Liver (tissue), 9 donors: ENCODE measurements around the gene FRS2. TPM values are rescaled to one million over a fixed set of nuclear protein-coding genes. Genes with fewer than 3 reads are reported as not detected.

ENCODE experiments used
- DNase-seq: peaks from one replicate; pipeline ENCODE4 v3.0.0-alpha.2; 2017; ENCODE audit warnings: low spot score
- H3K27ac ChIP-seq, 2 donors: one replicate each; pipeline ENCODE4 v1.7.0; 2013; ENCODE audit warnings: inconsistent platforms in 2 of 2, low read length in 2 of 2, control low read depth in 1 of 2, low read depth in 1 of 2, mild to moderate bottlenecking in 1 of 2
- H3K27me3 ChIP-seq, 4 donors: one replicate each; pipeline versions ENCODE4 v1.6.1 to v1.7.0; 2013; ENCODE audit warnings: low read length in 3 of 4, inconsistent platforms in 1 of 4, mild to moderate bottlenecking in 1 of 4, moderate library complexity in 1 of 4; ENCODE audit not compliant: control insufficient read depth in 4 of 4, insufficient read depth in 4 of 4
- H3K36me3 ChIP-seq, 4 donors: one replicate each; pipeline versions ENCODE4 v1.6.1 to v1.7.0; 2013; ENCODE audit warnings: low read length in 3 of 4, mild to moderate bottlenecking in 3 of 4, low read depth in 1 of 4, moderate library complexity in 1 of 4; ENCODE audit not compliant: control insufficient read depth in 4 of 4, insufficient read depth in 3 of 4
- H3K4me1 ChIP-seq, 4 donors: one replicate each; pipeline versions ENCODE4 v1.6.1 to v1.7.0; 2013; ENCODE audit warnings: low read length in 3 of 4, mild to moderate bottlenecking in 3 of 4, moderate library complexity in 1 of 4; ENCODE audit not compliant: control insufficient read depth in 4 of 4, insufficient read depth in 4 of 4
- H3K4me3 ChIP-seq, 3 donors: one replicate each; pipeline versions ENCODE4 v1.6.1 to v1.7.0; 2013; ENCODE audit warnings: low read length in 3 of 3, control low read depth in 1 of 3, low read depth in 1 of 3, mild to moderate bottlenecking in 1 of 3
- H3K9ac ChIP-seq, 2 donors: one replicate each; pipeline ENCODE4 v1.7.0; 2013; ENCODE audit warnings: low read length in 2 of 2, mild to moderate bottlenecking in 2 of 2, moderate library complexity in 2 of 2, control low read depth in 1 of 2, low read depth in 1 of 2
- H3K9me3 ChIP-seq, 4 donors: one replicate each; pipeline versions ENCODE4 v1.6.1 to v1.7.0; 2013; ENCODE audit warnings: low read length in 3 of 4; ENCODE audit not compliant: control insufficient read depth in 4 of 4
- CTCF ChIP-seq: fragments of 150-350 bp; IDR thresholded peaks from 2 replicates; pipeline ENCODE4 v1.5.1; 2017; ENCODE audit warnings: improper control_type of control experiment, low read depth, low read length; ENCODE audit not compliant: missing input control
- EGR1 ChIP-seq, 2 donors: IDR thresholded peaks; 2 replicates each; pipeline ENCODE4 v1.6.1; 2016 to 2018; ENCODE audit warnings: antibody characterized with exemption in 2 of 2, low read depth in 2 of 2
- FOXA1 ChIP-seq: IDR thresholded peaks from 2 replicates; pipeline ENCODE4 v1.6.1; 2016; ENCODE audit warnings: antibody characterized with exemption
- FOXA2 ChIP-seq: IDR thresholded peaks from 2 replicates; pipeline ENCODE4 v1.6.1; 2016; ENCODE audit warnings: antibody characterized with exemption
- HNF4A ChIP-seq, 2 donors: conservative IDR thresholded peaks; 2 replicates each; pipeline ENCODE4 v1.6.1; 2016; ENCODE audit warnings: antibody characterized with exemption in 2 of 2, mild to moderate bottlenecking in 2 of 2
- JUND ChIP-seq, 2 donors: IDR thresholded peaks; 2 replicates each; pipeline ENCODE4 v1.6.1; 2016; ENCODE audit warnings: antibody characterized with exemption in 2 of 2
- NR2F2 ChIP-seq: IDR thresholded peaks from 2 replicates; pipeline ENCODE4 v1.6.1; 2016; ENCODE audit warnings: antibody characterized with exemption
- RAD21 ChIP-seq, 2 donors: IDR thresholded peaks; 2 replicates each; pipeline ENCODE4 v1.6.1; 2016; ENCODE audit warnings: antibody characterized with exemption in 2 of 2, mild to moderate bottlenecking in 2 of 2
- RXRA ChIP-seq, 2 donors: IDR thresholded peaks; 2 replicates each; pipeline ENCODE4 v1.6.1; 2017 to 2018; ENCODE audit warnings: antibody characterized with exemption in 2 of 2, mild to moderate bottlenecking in 1 of 2
- SP1 ChIP-seq: IDR thresholded peaks from 2 replicates; pipeline ENCODE4 v1.6.1; 2018; ENCODE audit warnings: antibody characterized with exemption, mild to moderate bottlenecking
- TAF1 ChIP-seq: conservative IDR thresholded peaks from 2 replicates; pipeline ENCODE4 v1.6.1; 2016; ENCODE audit warnings: antibody characterized with exemption, mild to moderate bottlenecking
- YY1 ChIP-seq: IDR thresholded peaks from 2 replicates; pipeline ENCODE4 v1.6.1; 2016; ENCODE audit warnings: antibody characterized with exemption, mild to moderate bottlenecking
- ZBTB33 ChIP-seq: IDR thresholded peaks from 2 replicates; pipeline ENCODE4 v1.6.1; 2016; ENCODE audit warnings: antibody characterized with exemption
- WGBS: extraction: QIAGEN DNeasy Blood & Tissue Kit; methylation state at CpG from one replicate; pipeline ENCODE4 v1.1.7; 2013; 5-methylcytosine and 5-hydroxymethylcytosine counted together
- polyA plus RNA-seq, 2 donors: library from polyadenylated mRNA; stranded (reverse) in 1 of 2; unstranded in 1 of 2; fragments of 200-250 nt in 1 of 2; fragments of >200 nt in 1 of 2; fragmentation: Nextera tagmentation in 1 of 2; extraction: Ambion mirVana in 1 of 2; gene quantifications; one replicate each; pipeline versions ENCODE4 v1.2.1 to v1.2.3, GENCODE V29; 2013 to 2015
- total RNA-seq, 2 donors: library from RNA; depleted of rRNA; stranded (reverse); fragments of >200 nt; gene quantifications; one replicate each; pipeline ENCODE4 v1.2.3, GENCODE V29; 2014
- TF ChIP-seq, protein P1 (sequence below): IDR thresholded peaks from 2 replicates; pipeline ENCODE4 v1.6.1; 2016; ENCODE audit warnings: antibody characterized with exemption, mild to moderate bottlenecking
- TF ChIP-seq, protein P2 (sequence below): IDR thresholded peaks from 2 replicates; pipeline ENCODE4 v1.6.1; 2016; ENCODE audit warnings: antibody characterized with exemption
- TF ChIP-seq, protein P3 (sequence below): IDR thresholded peaks from 2 replicates; pipeline ENCODE4 v1.6.1; 2016; ENCODE audit warnings: antibody characterized with exemption
- donor health status: healthy.
- donor health status: healthy.
- donor health status: healthy.
- donor health status: healthy.
- donor health status: healthy.

FRS2 gene
- total and polyA plus RNA-seq, 4 donors: 7.0 to 24.0 (median 21.9) TPM

DNA sequence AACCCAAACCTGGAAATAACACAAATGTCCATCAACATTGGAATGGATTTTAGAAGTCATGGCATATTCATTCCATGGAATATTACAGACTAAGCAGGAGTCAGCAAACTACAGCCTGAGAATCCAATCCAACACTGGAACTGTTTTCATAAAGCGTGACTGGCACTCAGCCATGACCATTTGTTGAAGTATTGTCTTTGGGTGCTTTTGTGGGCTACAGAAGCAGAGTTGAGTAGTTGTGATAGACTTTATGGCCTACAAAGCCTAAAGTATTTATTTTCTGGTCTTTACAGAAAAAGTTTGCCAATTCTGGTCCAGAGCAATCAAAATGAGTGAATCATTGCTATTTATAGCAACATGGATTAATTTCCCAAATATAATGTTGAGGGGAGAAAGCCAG is 34.5 kb upstream of the FRS2 start:
- no peak overlapping the region for H3K27ac ChIP-seq
- H3K4me1 ChIP-seq: peaks cover 3 to 9% (median 5%) of the 10 kb centered on the region in 4 donors
- no peak for TF ChIP-seq YY1
- H3K9me3 ChIP-seq: no peaks in the 10 kb centered on the region
- H3K36me3 ChIP-seq: no peaks in the 10 kb centered on the region
- H3K27me3 ChIP-seq: no peaks in the 10 kb centered on the region
- no peak for DNase-seq
- no peak overlapping the region for H3K4me3 ChIP-seq
- 94% methylated on average over 1 of the region's 1 CpG for WGBS
- no peak overlapping the region for H3K9ac ChIP-seq

DNA sequence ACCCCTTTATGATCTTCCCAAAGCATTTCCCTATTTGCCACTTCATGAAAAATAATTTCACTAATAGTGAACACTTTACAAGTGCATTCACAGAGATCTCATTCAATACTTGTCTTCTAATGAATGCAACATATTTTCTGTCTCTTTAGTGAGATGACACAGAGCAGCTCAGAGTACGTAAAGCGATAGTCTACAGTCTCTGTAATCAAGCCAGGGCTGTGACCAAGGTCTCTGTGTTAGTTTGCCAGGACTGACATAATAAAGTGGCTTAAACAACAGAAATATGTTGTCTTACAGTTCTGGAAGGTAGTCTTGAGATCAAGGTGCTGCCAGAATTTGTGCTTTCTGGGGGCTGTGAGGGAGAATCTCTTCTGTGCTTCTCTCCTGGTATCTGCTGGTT is 33.1 kb upstream of the FRS2 start:
- Histone ChIP-seq H3K36me3 (no peaks in the 10 kb centered on the region), H3K9ac (no peak overlapping the region), H3K4me3 (no peak overlapping the region), H3K27ac (no peak overlapping the region), H3K27me3 (no peaks in the 10 kb centered on the region), H3K9me3 (no peaks in the 10 kb centered on the region), H3K4me1 (no peaks in the 10 kb centered on the region)
- no peak for DNase-seq
- TF ChIP-seq TAF1: no peak
- no peak for TF ChIP-seq JUND (IDR thresholded peaks at IDR 0.05)
- WGBS: 94% methylated on average over 2 of the region's 2 CpGs

GRCh38 chr12:69438539-69438938 is 31.6 kb upstream of the FRS2 start:
- TF ChIP-seq, protein P1, sequence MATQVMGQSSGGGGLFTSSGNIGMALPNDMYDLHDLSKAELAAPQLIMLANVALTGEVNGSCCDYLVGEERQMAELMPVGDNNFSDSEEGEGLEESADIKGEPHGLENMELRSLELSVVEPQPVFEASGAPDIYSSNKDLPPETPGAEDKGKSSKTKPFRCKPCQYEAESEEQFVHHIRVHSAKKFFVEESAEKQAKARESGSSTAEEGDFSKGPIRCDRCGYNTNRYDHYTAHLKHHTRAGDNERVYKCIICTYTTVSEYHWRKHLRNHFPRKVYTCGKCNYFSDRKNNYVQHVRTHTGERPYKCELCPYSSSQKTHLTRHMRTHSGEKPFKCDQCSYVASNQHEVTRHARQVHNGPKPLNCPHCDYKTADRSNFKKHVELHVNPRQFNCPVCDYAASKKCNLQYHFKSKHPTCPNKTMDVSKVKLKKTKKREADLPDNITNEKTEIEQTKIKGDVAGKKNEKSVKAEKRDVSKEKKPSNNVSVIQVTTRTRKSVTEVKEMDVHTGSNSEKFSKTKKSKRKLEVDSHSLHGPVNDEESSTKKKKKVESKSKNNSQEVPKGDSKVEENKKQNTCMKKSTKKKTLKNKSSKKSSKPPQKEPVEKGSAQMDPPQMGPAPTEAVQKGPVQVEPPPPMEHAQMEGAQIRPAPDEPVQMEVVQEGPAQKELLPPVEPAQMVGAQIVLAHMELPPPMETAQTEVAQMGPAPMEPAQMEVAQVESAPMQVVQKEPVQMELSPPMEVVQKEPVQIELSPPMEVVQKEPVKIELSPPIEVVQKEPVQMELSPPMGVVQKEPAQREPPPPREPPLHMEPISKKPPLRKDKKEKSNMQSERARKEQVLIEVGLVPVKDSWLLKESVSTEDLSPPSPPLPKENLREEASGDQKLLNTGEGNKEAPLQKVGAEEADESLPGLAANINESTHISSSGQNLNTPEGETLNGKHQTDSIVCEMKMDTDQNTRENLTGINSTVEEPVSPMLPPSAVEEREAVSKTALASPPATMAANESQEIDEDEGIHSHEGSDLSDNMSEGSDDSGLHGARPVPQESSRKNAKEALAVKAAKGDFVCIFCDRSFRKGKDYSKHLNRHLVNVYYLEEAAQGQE: no peak
- TF ChIP-seq JUND (IDR thresholded peaks at IDR 0.05): no peak
- TF ChIP-seq, protein P2, sequence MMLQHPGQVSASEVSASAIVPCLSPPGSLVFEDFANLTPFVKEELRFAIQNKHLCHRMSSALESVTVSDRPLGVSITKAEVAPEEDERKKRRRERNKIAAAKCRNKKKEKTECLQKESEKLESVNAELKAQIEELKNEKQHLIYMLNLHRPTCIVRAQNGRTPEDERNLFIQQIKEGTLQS: no peak
- no peak for TF ChIP-seq RAD21 (IDR thresholded peaks at IDR 0.05)
- no peak for TF ChIP-seq TAF1
- no peak for TF ChIP-seq FOXA2
- TF ChIP-seq, protein P3, sequence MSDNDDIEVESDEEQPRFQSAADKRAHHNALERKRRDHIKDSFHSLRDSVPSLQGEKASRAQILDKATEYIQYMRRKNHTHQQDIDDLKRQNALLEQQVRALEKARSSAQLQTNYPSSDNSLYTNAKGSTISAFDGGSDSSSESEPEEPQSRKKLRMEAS: no peak
- TF ChIP-seq ZBTB33: no peak
- TF ChIP-seq EGR1 (IDR thresholded peaks at IDR 0.05; ENCODE audit: low read depth in 2 of 2): no peak
- no peak for TF ChIP-seq NR2F2
- TF ChIP-seq RXRA (IDR thresholded peaks at IDR 0.05): no peak
- no peak for TF ChIP-seq FOXA1
- TF ChIP-seq YY1: no peak
- TF ChIP-seq HNF4A (conservative IDR thresholded peaks at IDR 0.05): no peak
- no peak for TF ChIP-seq CTCF
- no peak for TF ChIP-seq SP1
- Histone ChIP-seq H3K9ac (no peak overlapping the region), H3K4me3 (no peak overlapping the region), H3K36me3 (no peaks in the 10 kb centered on the region), H3K27me3 (no peaks in the 10 kb centered on the region), H3K27ac (no peak overlapping the region), H3K4me1 (no peaks in the 10 kb centered on the region), H3K9me3 (no peaks in the 10 kb centered on the region)
- WGBS: 92% methylated on average over 3 of the region's 3 CpGs
- DNase-seq: no peak
